ENCODE data around the gene CDC73.

GRCh38 chr1:193144361-193144938 lies 22.6 kb downstream of the CDC73 start:
- TF ChIP-seq JUND (IDR thresholded peaks at IDR 0.05) = no peak
- TF ChIP-seq TAF1 (conservative IDR thresholded peaks at IDR 0.05) = no peak
- no peak for TF ChIP-seq ZBTB33 (IDR thresholded peaks at IDR 0.05)
- TF ChIP-seq ATF3 (IDR thresholded peaks at IDR 0.05) = no peak
- TF ChIP-seq CTCF (IDR thresholded peaks at IDR 0.05; ENCODE audit: low read depth, low read length, missing input control) = no peak
